ENCODE results near the gene MAP4K4. TPM values are rescaled to one million over a fixed set of nuclear protein-coding genes. Genes with fewer than 3 reads are reported as not detected.
A peak's percentile ranks its signal among the peaks of the same experiment; 100 is the strongest.

Gene MAP4K4
- total and polyA plus RNA-seq, 2 of the 13 experiments (the other 11 are each of a cell fraction or from before 2014, with no cell fraction given) = 105 to 264 TPM

- TF ChIP-seq FOXO4 (CRISPR knock-in tag; conservative IDR thresholded peaks at IDR 0.05) (no peak), CC2D1A (CRISPR knock-in tag; IDR thresholded peaks at IDR 0.05) (no peak), YY1 (IDR thresholded peaks at IDR 0.05; ENCODE audit: insufficient read depth, insufficient replicate concordance, low read depth, low read length) (no peak), THRA (CRISPR knock-in tag; IDR thresholded peaks at IDR 0.05; ENCODE audit: borderline replicate concordance) (peak; percentile 51; the same call in 1 of the 2 replicates), KLF12 (CRISPR knock-in tag; IDR thresholded peaks at IDR 0.05; ENCODE audit: borderline replicate concordance) (no peak), THYN1 (CRISPR knock-in tag; IDR thresholded peaks at IDR 0.05; ENCODE audit: borderline replicate concordance, low read depth) (no peak), GZF1 (CRISPR knock-in tag; IDR thresholded peaks at IDR 0.05) (no peak), ZNF609 (CRISPR knock-in tag; IDR thresholded peaks at IDR 0.05; ENCODE audit: borderline replicate concordance) (peak; percentile 43; the same call in 1 of the 2 replicates), ZNF441 (CRISPR knock-in tag; IDR thresholded peaks at IDR 0.05; ENCODE audit: borderline replicate concordance) (0 out of 2 replicates have a peak, but pooled peaks have one; percentile 35), FOXO1 (CRISPR knock-in tag; IDR thresholded peaks at IDR 0.05) (peak; percentile 34; the same call in 1 of the 2 replicates), ZNF20 (CRISPR knock-in tag; IDR thresholded peaks at IDR 0.05) (no peak), NCOA5 (CRISPR knock-in tag; IDR thresholded peaks at IDR 0.05) (no peak), ZFP90 (CRISPR knock-in tag; IDR thresholded peaks at IDR 0.05; ENCODE audit: borderline replicate concordance) (no peak), CEBPB (IDR thresholded peaks at IDR 0.05; ENCODE audit: borderline replicate concordance, low read depth, low read length) (no peak), ZNF567 (CRISPR knock-in tag; IDR thresholded peaks at IDR 0.05; ENCODE audit: borderline replicate concordance) (no peak), RBFOX2 (IDR thresholded peaks at IDR 0.05; ENCODE audit: low read depth, low read length) (no peak)
- TF ChIP-seq, protein P1, sequence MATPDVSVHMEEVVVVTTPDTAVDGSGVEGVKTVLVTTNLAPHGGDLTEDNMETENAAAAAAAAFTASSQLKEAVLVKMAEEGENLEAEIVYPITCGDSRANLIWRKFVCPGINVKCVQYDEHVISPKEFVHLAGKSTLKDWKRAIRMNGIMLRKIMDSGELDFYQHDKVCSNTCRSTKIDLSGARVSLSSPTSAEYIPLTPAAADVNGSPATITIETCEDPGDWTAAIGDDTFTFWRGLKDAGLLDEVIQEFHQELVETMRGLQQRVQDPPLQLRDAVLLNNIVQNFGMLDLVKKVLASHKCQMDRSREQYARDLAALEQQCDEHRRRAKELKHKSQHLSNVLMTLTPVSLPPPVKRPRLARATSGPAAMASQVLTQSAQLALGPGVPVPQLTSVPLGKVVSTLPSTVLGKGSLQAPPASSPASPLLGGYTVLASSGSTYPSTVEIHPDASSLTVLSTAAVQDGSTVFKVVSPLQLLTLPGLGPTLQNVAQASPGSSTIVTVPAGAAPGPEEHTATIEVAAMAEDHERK (CRISPR knock-in tag; IDR thresholded peaks at IDR 0.05; ENCODE audit: low read depth) = no peak
These were observed 23.6 kb upstream of the MAP4K4 start (continued) for GRCh38 chr2:101673920-101674319.
